Erythroblast (primary cell): ENCODE measurements around the gene FNDC8.

ENCODE experiments used
- GATA1 ChIP-seq: IDR thresholded peaks from 2 replicates; pipeline ENCODE4 v1.6.1; 2011; ENCODE audit warnings: low read depth, mild to moderate bottlenecking, control low read depth, low read length, moderate library complexity
- POLR2A ChIP-seq: IDR thresholded peaks from 2 replicates; pipeline ENCODE4 v1.6.1; 2011; ENCODE audit warnings: mild to moderate bottlenecking, low read length

DNA sequence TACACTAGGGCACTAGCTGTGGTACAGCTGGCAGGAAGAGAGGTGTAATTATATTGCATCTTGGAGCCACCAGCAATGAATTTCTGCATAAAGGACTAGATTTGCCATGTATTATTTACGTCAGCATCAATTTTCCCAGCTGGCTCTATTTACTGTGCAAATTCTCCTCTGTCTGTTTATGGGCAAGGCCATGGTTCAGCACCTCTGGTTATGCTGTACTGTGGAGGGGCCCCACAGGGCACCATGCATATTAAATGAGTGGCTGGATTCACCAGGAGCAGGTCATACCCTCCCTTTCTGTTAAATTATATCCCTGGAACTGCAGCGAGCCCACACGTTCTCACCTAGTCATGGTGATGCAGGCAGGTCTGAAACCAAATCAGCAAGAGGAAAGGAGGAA lies 21.5 kb upstream of the FNDC8 start:
- no peak for TF ChIP-seq POLR2A
- TF ChIP-seq GATA1 = no peak
